SH-SY5Y (cell line): ENCODE results near the gene ANO7.

ENCODE experiments used
- GATA2 ChIP-seq: IDR thresholded peaks from 2 replicates; pipeline ENCODE4 v1.6.1; 2011; ENCODE audit warnings: mild to moderate bottlenecking, low read depth, low read length
- GATA3 ChIP-seq: IDR thresholded peaks from 2 replicates; pipeline ENCODE4 v1.6.1; 2011; ENCODE audit warnings: low read depth, mild to moderate bottlenecking, low read length, moderate library complexity

- no peak for TF ChIP-seq GATA3
- TF ChIP-seq GATA2: no peak
Measured at GRCh38 chr2:241270531-241270930, 82.1 kb downstream of the ANO7 start.
